Stimulated activated CD8-positive, alpha-beta memory T cell treated with anti-CD3 and anti-CD28 coated beads, Interleukin-4, amount 100 ng/mL, for 24 hours (primary cell): ENCODE results near the gene NINL.
"Not testable (repeated sequence)": the region's sequence is repeated elsewhere in the genome, so short reads cannot be mapped to it uniquely, and the experiment has no call there.

Source experiments
- DNase-seq: peaks from one replicate; pipeline ENCODE4 v3.0.0-alpha.2; 2020; ENCODE audit warnings: low read depth

Gene NINL

GRCh38 chr20:25592135-25592852 lies 7.0 kb upstream of the NINL start:
- DNase-seq, result no peak

- DNase-seq, result not testable (repeated sequence)
Measured at GRCh38 chr20:25590778-25591177, 5.4 kb upstream of the NINL start.

GRCh38 chr20:25588491-25588890 lies 3.2 kb upstream of the NINL start:
- DNase-seq, result no peak

- no peak for DNase-seq
Measured at GRCh38 chr20:25587536-25587935, 2.2 kb upstream of the NINL start.

GRCh38 chr20:25586877-25587276 lies 1.5 kb upstream of the NINL start:
- no peak for DNase-seq

- DNase-seq, result not testable (repeated sequence)
Measured at GRCh38 chr20:25583607-25584006, 1.7 kb downstream of the NINL start.

- no peak for DNase-seq
Measured at GRCh38 chr20:25580711-25581110, 4.6 kb downstream of the NINL start.

- no peak for DNase-seq
Measured at GRCh38 chr20:25579081-25579770, 6.1 kb downstream of the NINL start.

GRCh38 chr20:25576783-25577530 lies 8.4 kb downstream of the NINL start:
- no peak for DNase-seq

GRCh38 chr20:25574411-25574810 lies 10.9 kb downstream of the NINL start:
- DNase-seq, result no peak

- DNase-seq, result no peak
Measured at GRCh38 chr20:25573288-25574251, 11.8 kb downstream of the NINL start.

- no peak for DNase-seq
Measured at GRCh38 chr20:25571817-25572216, 13.5 kb downstream of the NINL start.

GRCh38 chr20:25571240-25571639 lies 14.1 kb downstream of the NINL start:
- no peak for DNase-seq

GRCh38 chr20:25570148-25570530 lies 15.2 kb downstream of the NINL start:
- no peak for DNase-seq

GRCh38 chr20:25567286-25567685 lies 18.0 kb downstream of the NINL start:
- DNase-seq, result no peak

GRCh38 chr20:25566821-25567220 lies 18.5 kb downstream of the NINL start:
- DNase-seq, result no peak

GRCh38 chr20:25565578-25566157 lies 19.7 kb downstream of the NINL start:
- no peak for DNase-seq

GRCh38 chr20:25563876-25564275 lies 21.5 kb downstream of the NINL start:
- DNase-seq, result no peak

- no peak for DNase-seq
Measured at GRCh38 chr20:25563362-25563761, 22.0 kb downstream of the NINL start.

- not testable (repeated sequence) for DNase-seq
Measured at GRCh38 chr20:25561771-25562170, 23.6 kb downstream of the NINL start.

- no peak for DNase-seq
Measured at GRCh38 chr20:25553819-25554296, 31.5 kb downstream of the NINL start.
